HG02571 (cell line): Measurements from ENCODE around the gene GPN2.

Source experiments
- ATAC-seq: cut with Tn5 transposase; IDR thresholded peaks from one replicate; pipeline ENCODE4 v1.9.1; 2021; ENCODE audit warnings: mild to moderate bottlenecking, moderate library complexity; ENCODE audit not compliant: unreplicated experiment

GPN2 gene

GRCh38 chr1:26833432-26834405, 56.4 kb downstream of the GPN2 start:
- peak; percentile 77 for ATAC-seq

- no peak for ATAC-seq
Measured at GRCh38 chr1:26832249-26832960, 57.7 kb downstream of the GPN2 start.

GRCh38 chr1:26831546-26832248, 58.4 kb downstream of the GPN2 start:
- ATAC-seq: no peak

GRCh38 chr1:26831059-26831458, 59.0 kb downstream of the GPN2 start:
- ATAC-seq: no peak

- no peak for ATAC-seq
Measured at GRCh38 chr1:26829184-26829911, 60.7 kb downstream of the GPN2 start.

- no peak for ATAC-seq
Measured at GRCh38 chr1:26828411-26828991, 61.6 kb downstream of the GPN2 start.

- no peak for ATAC-seq
Measured at GRCh38 chr1:26827663-26828062, 62.4 kb downstream of the GPN2 start.

- ATAC-seq: no peak
Measured at GRCh38 chr1:26827106-26827604, 62.9 kb downstream of the GPN2 start.

- peak; percentile 65 for ATAC-seq
Measured at GRCh38 chr1:26826261-26827105, 63.6 kb downstream of the GPN2 start, which contains the start of gene ZDHHC18. Gene ZDHHC18 (plus strand): TSS chr1:26826688. CDS start chr1:26826805, 117 bp downstream.
